Stomach (tissue), 4 donors: ENCODE measurements around the gene DTNBP1.

Experiments used
- POLR2A ChIP-seq, 4 donors: fragments of 450-650 bp; IDR thresholded peaks; one replicate each; pipeline ENCODE4 v1.6.1; 2016; ENCODE audit warnings: antibody characterized with exemption in 4 of 4, control low read depth in 2 of 4, mild to moderate bottlenecking in 1 of 4, moderate library complexity in 1 of 4
- TF ChIP-seq, protein P1 (sequence below), 7 experiments: fragments of 450-650 bp in 4 of 7; fragments of 200-600 bp in 3 of 7; sonication (generic) in 3 of 7; IDR thresholded peaks; one replicate each; pipeline ENCODE4 v1.5.1; 2016 to 2019; ENCODE audit warnings: antibody characterized with exemption in 7 of 7, control low read depth in 2 of 7, mild to moderate bottlenecking in 1 of 7

DNA sequence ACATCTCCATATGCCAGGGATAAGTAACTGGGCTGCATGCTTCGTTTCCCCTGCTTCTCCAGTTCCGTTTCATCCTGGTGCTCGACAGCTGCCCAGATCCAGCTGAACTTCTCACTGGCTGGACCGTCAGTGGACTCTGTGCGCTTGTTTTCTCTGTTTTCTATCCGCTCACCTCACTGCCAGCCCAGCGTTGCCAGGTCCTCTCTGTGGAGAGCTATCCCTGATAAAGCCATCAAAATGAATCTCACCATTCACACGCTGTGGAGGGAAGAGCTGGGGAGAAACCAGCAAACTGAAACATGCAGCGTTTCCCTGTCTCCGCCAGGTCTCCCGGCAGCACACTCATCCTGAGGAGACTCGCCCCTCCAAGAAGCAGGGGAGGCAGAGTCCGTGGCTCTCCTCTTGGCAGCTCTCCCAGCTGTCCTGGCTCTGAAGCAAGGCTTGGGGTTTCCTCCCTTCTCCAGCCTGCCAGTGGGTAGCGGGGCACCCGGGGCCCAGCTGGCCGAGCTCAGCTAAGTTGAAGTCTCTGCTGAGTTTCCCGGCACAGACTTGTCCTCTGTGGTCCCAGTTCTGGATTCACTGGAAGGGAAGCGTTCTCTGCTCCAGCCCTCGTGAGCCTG, 160.9 kb downstream of the DTNBP1 start:
- TF ChIP-seq, protein P1, sequence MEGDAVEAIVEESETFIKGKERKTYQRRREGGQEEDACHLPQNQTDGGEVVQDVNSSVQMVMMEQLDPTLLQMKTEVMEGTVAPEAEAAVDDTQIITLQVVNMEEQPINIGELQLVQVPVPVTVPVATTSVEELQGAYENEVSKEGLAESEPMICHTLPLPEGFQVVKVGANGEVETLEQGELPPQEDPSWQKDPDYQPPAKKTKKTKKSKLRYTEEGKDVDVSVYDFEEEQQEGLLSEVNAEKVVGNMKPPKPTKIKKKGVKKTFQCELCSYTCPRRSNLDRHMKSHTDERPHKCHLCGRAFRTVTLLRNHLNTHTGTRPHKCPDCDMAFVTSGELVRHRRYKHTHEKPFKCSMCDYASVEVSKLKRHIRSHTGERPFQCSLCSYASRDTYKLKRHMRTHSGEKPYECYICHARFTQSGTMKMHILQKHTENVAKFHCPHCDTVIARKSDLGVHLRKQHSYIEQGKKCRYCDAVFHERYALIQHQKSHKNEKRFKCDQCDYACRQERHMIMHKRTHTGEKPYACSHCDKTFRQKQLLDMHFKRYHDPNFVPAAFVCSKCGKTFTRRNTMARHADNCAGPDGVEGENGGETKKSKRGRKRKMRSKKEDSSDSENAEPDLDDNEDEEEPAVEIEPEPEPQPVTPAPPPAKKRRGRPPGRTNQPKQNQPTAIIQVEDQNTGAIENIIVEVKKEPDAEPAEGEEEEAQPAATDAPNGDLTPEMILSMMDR (IDR thresholded peaks at IDR 0.05) = no peak
- no peak for TF ChIP-seq POLR2A (IDR thresholded peaks at IDR 0.05)
